T-cell (primary cell): Measurements from ENCODE around the gene TMEM151B. TPM values are rescaled to one million over a fixed set of nuclear protein-coding genes. Genes with fewer than 3 reads are reported as not detected.

Source experiments
- ATAC-seq, 4 experiments: fragments of 200-7000 bp in 3 of 4; fragments of 150-1000 bp in 1 of 4; cut with Tn5 transposase; replicated peaks in 1 of 4; 1 replicate in 3 of 4; 2 replicates in 1 of 4; pipeline ENCODE4 v1.10.0; 2021; ENCODE audit warnings: moderate library complexity in 3 of 4, mild to moderate bottlenecking in 2 of 4, moderate number of reproducible peaks in 1 of 4
- CTCF ChIA-PET, 2 donors: fragments of 300-600 bp; sonication (Branson Sonifier 250); formaldehyde crosslinking; loops; one replicate each; lab custom pipeline; 2022; ENCODE audit warnings: antibody characterized with exemption in 2 of 2; lab: Charles Lee
- POLR2A ChIA-PET, 2 donors: fragments of 300-600 bp; sonication (Branson Sonifier 250); formaldehyde crosslinking; loops; one replicate each; lab custom pipeline; 2022; ENCODE audit warnings: antibody characterized with exemption in 2 of 2; lab: Charles Lee
- DNase-seq, 35 experiments: peaks; one replicate each; pipeline versions ENCODE4 v3.0.0 to v3.0.0-alpha.2; 2013 to 2023
- H3K27ac ChIP-seq: one replicate; pipeline ENCODE4 v1.5.1; 2013; ENCODE audit warnings: low read length
- H3K27me3 ChIP-seq, 2 experiments: replicated peaks in 1 of 2; 1 replicate in 1 of 2; 2 replicates in 1 of 2; pipeline versions ENCODE4 v1.6.1 to v1.7.0; 2013; ENCODE audit warnings: low read length in 1 of 2, mixed read lengths in 1 of 2; ENCODE audit not compliant: control insufficient read depth in 2 of 2, insufficient read depth in 2 of 2; ENCODE audit errors: extremely low read depth in 1 of 2
- H3K36me3 ChIP-seq, 2 donors: 1 replicate in 1 of 2; 2 replicates in 1 of 2; pipeline versions ENCODE4 v1.6.1 to v1.7.0; 2013; ENCODE audit warnings: low read length in 1 of 2; ENCODE audit not compliant: control insufficient read depth in 2 of 2, insufficient read depth in 1 of 2; ENCODE audit errors: extremely low read depth in 1 of 2
- H3K4me1 ChIP-seq, 2 experiments: 1 replicate in 1 of 2; 2 replicates in 1 of 2; pipeline versions ENCODE4 v1.6.1 to v1.7.0; 2013; ENCODE audit warnings: low read length in 2 of 2, mixed read lengths in 1 of 2; ENCODE audit not compliant: insufficient read depth in 2 of 2, control insufficient read depth in 1 of 2; ENCODE audit errors: extremely low read depth in 1 of 2
- H3K4me3 ChIP-seq, 2 donors: 1 replicate in 1 of 2; 2 replicates in 1 of 2; pipeline versions ENCODE4 v1.5.1 to v1.7.0; 2013; ENCODE audit warnings: mild to moderate bottlenecking in 2 of 2, low read length in 1 of 2, moderate library complexity in 1 of 2; ENCODE audit not compliant: control insufficient read depth in 1 of 2; ENCODE audit errors: extremely low read depth in 1 of 2
- H3K9me3 ChIP-seq: 2 replicates; pipeline ENCODE4 v1.7.0; 2013
- H3K27ac Mint-ChIP-seq, 2 donors: one replicate each; pipeline ENCODE4 v1.8.0; 2020 to 2021; ENCODE audit warnings: mild to moderate bottlenecking in 2 of 2, mixed read lengths in 2 of 2
- H3K27me3 Mint-ChIP-seq, 2 donors: one replicate each; pipeline ENCODE4 v1.8.0; 2021 to 2022; ENCODE audit warnings: mixed read lengths in 2 of 2
- H3K36me3 Mint-ChIP-seq: one replicate; pipeline ENCODE4 v1.8.0; 2021; ENCODE audit warnings: mixed read lengths
- H3K4me1 Mint-ChIP-seq, 3 donors: one replicate each; pipeline ENCODE4 v1.8.0; 2020 to 2022; ENCODE audit warnings: mixed read lengths in 3 of 3, mild to moderate bottlenecking in 1 of 3
- H3K4me3 Mint-ChIP-seq, 3 donors: one replicate each; pipeline ENCODE4 v1.8.0; 2020 to 2022; ENCODE audit warnings: mild to moderate bottlenecking in 3 of 3, mixed read lengths in 3 of 3, moderate library complexity in 3 of 3
- H3K9me3 Mint-ChIP-seq, 3 donors: one replicate each; pipeline ENCODE4 v1.8.0; 2020 to 2022; ENCODE audit warnings: mixed read lengths in 3 of 3
- WGBS: methylation state at CpG from one replicate; pipeline ENCODE4 v1.1.5; 2013; ENCODE audit warnings: missing lambda C conversion rate; ENCODE audit not compliant: insufficient coverage; 5-methylcytosine and 5-hydroxymethylcytosine counted together
- total RNA-seq, 35 experiments: library from RNA in 6 of 35; stranded (reverse) in 6 of 35; fragments of 120-200 nt in 1 of 35; gene quantifications; one replicate each; pipeline versions ENCODE4 v1.2.1 to v1.2.4 and lab custom pipeline; 2013 to 2026

Gene TMEM151B
- total RNA-seq, 5 donors from 2014 or later (not counting 1 experiment from before 2014, with no cell fraction given): 0.13 to 0.18 (median 0.14) TPM; not detected in 2

- Mint-ChIP-seq H3K27me3 (peaks cover 55 to 69% of the 10 kb centered on the region in 2 donors), H3K9me3 (no peaks in the 10 kb centered on the region), H3K4me3 (peak overlapping the region in 1 of 3 donors; percentile 28), H3K4me1 (peaks cover 0 to 11% (median 8%) of the 10 kb centered on the region in 3 donors), H3K36me3 (no peaks in the 10 kb centered on the region), H3K27ac (no peak overlapping the region)
- ATAC-seq (no peak), DNase-seq (no peak)
- H3K9me3 ChIP-seq: no peaks in the 10 kb centered on the region
- peaks cover 0 to 17% of the 10 kb centered on the region in 2 experiments for H3K4me1 ChIP-seq
- peaks cover 11 to 88% of the 10 kb centered on the region in 2 experiments for H3K27me3 ChIP-seq
- no peaks in the 10 kb centered on the region for H3K36me3 ChIP-seq
- H3K4me3 ChIP-seq: no peak overlapping the region
- ChIA-PET CTCF (interaction anchor here in 1 of 2 donors (1.9 kb wide), 1 partner anchor 30 kb away, joined by 8 read pairs; no protein-coding TSS in a partner anchor), POLR2A (no interaction called here)
- no peak overlapping the region for H3K27ac ChIP-seq
- 84% methylated on average over 56 of the region's 59 CpGs for WGBS
Measured at GRCh38 chr6:44275271-44275748, 5.1 kb downstream of the TMEM151B start.

- Mint-ChIP-seq H3K4me3 (peak overlapping the region in 1 of 3 donors; percentile 57), H3K4me1 (peaks cover 0 to 10% (median 7%) of the 10 kb centered on the region in 3 donors), H3K36me3 (no peaks in the 10 kb centered on the region), H3K27me3 (peaks cover 57 to 69% of the 10 kb centered on the region in 2 donors), H3K9me3 (no peaks in the 10 kb centered on the region), H3K27ac (no peak overlapping the region)
- H3K4me3 ChIP-seq: no peak overlapping the region
- H3K27me3 ChIP-seq: peaks cover 11 to 92% of the 10 kb centered on the region in 2 experiments
- no peak overlapping the region for H3K27ac ChIP-seq
- ChIA-PET POLR2A (no interaction called here), CTCF (interaction anchor here in 1 of 2 donors (1.9 kb wide), 1 partner anchor 29 kb away, joined by 8 read pairs; no protein-coding TSS in a partner anchor)
- H3K9me3 ChIP-seq: no peaks in the 10 kb centered on the region
- ATAC-seq (peak; percentile 65 to 85 (median 69)), DNase-seq (peak in 3 of 35 experiments; percentile 35 to 57 (median 42))
- peaks cover 0 to 16% of the 10 kb centered on the region in 2 experiments for H3K4me1 ChIP-seq
- 22% methylated on average over 107 of the region's 109 CpGs for WGBS
- H3K36me3 ChIP-seq: no peaks in the 10 kb centered on the region
Measured at GRCh38 chr6:44275749-44276648, 5.7 kb downstream of the TMEM151B start.

GRCh38 chr6:44276667-44277640, 6.7 kb downstream of the TMEM151B start:
- no peak for ATAC-seq
- H3K27me3 Mint-ChIP-seq: peaks cover 49 to 61% of the 10 kb centered on the region in 2 donors
- no peak overlapping the region for H3K27ac Mint-ChIP-seq
- H3K9me3 Mint-ChIP-seq: no peaks in the 10 kb centered on the region
- DNase-seq: no peak
- peaks cover 0 to 7% (median 0%) of the 10 kb centered on the region in 3 donors for H3K4me1 Mint-ChIP-seq
- peaks cover 0 to 11% of the 10 kb centered on the region in 2 experiments for H3K4me1 ChIP-seq
- POLR2A ChIA-PET: no interaction called here
- CTCF ChIA-PET: interaction anchor here in 1 of 2 donors (1.3 kb wide), 1 partner anchor 8 kb away, joined by 4 read pairs; no protein-coding TSS in a partner anchor
- no peaks in the 10 kb centered on the region for H3K36me3 ChIP-seq
- H3K36me3 Mint-ChIP-seq: no peaks in the 10 kb centered on the region
- 80% methylated on average over 8 of the region's 23 CpGs for WGBS
- H3K9me3 ChIP-seq: no peaks in the 10 kb centered on the region
- H3K27me3 ChIP-seq: peaks cover 4 to 85% of the 10 kb centered on the region in 2 experiments
- peak overlapping the region in 1 of 3 donors; percentile 57 for H3K4me3 Mint-ChIP-seq
- no peak overlapping the region for H3K4me3 ChIP-seq
- H3K27ac ChIP-seq: no peak overlapping the region

GRCh38 chr6:44277763-44278162, 7.5 kb downstream of the TMEM151B start:
- H3K9me3 ChIP-seq: no peaks in the 10 kb centered on the region
- CTCF ChIA-PET: interaction anchor here in 1 of 2 donors (1.3 kb wide), 1 partner anchor 9 kb away, joined by 4 read pairs; no protein-coding TSS in a partner anchor
- no peaks in the 10 kb centered on the region for H3K36me3 ChIP-seq
- H3K4me1 ChIP-seq: peaks cover 0 to 11% of the 10 kb centered on the region in 2 experiments
- no peaks in the 10 kb centered on the region for H3K36me3 Mint-ChIP-seq
- 81% methylated on average over 6 of the region's 7 CpGs for WGBS
- H3K27ac Mint-ChIP-seq: no peak overlapping the region
- ATAC-seq: no peak
- POLR2A ChIA-PET: no interaction called here
- no peak overlapping the region for H3K4me3 Mint-ChIP-seq
- peaks cover 0 to 7% (median 0%) of the 10 kb centered on the region in 3 donors for H3K4me1 Mint-ChIP-seq
- no peaks in the 10 kb centered on the region for H3K9me3 Mint-ChIP-seq
- no peak overlapping the region for H3K27ac ChIP-seq
- peaks cover 40 to 55% of the 10 kb centered on the region in 2 donors for H3K27me3 Mint-ChIP-seq
- peaks cover 4 to 77% of the 10 kb centered on the region in 2 experiments for H3K27me3 ChIP-seq
- no peak overlapping the region for H3K4me3 ChIP-seq
- DNase-seq: no peak

GRCh38 chr6:44278315-44278714, 8.1 kb downstream of the TMEM151B start:
- Mint-ChIP-seq H3K4me1 (peaks cover 0 to 7% (median 0%) of the 10 kb centered on the region in 3 donors), H3K9me3 (no peaks in the 10 kb centered on the region), H3K27ac (no peak overlapping the region), H3K36me3 (no peaks in the 10 kb centered on the region), H3K27me3 (peaks cover 39 to 50% of the 10 kb centered on the region in 2 donors), H3K4me3 (no peak overlapping the region)
- H3K9me3 ChIP-seq: no peaks in the 10 kb centered on the region
- H3K27ac ChIP-seq: no peak overlapping the region
- DNase-seq (no peak), ATAC-seq (no peak)
- POLR2A ChIA-PET: interaction anchor here in 1 of 2 donors (0.7 kb wide), 1 partner anchor 36 kb away, joined by 3 read pairs; no protein-coding TSS in a partner anchor
- H3K4me3 ChIP-seq: no peak overlapping the region
- WGBS: 17% methylated on average over 1 of the region's 3 CpGs
- H3K4me1 ChIP-seq: peaks cover 0 to 11% of the 10 kb centered on the region in 2 experiments
- H3K36me3 ChIP-seq: no peaks in the 10 kb centered on the region
- peaks cover 4 to 72% of the 10 kb centered on the region in 2 experiments for H3K27me3 ChIP-seq
- CTCF ChIA-PET: no interaction called here
